K562 (cell line): ENCODE data around the gene IFNGR1. TPM values are rescaled to one million over a fixed set of nuclear protein-coding genes. Genes with fewer than 3 reads are reported as not detected.

Source experiments
- ATAC-seq: fragments of 200-7000 bp; cut with Tn5 transposase; 3 replicates; pipeline ENCODE4 v1.9.1; 2020; ENCODE audit warnings: moderate library complexity
- BruUV-seq: library from RNA; stranded (reverse); fragments of 400-500 nt; replicated peaks from 2 replicates; lab custom pipeline; 2021; lab: Mats Ljungman, UMichigan
- CTCF ChIA-PET: fragments of 300-600 bp; formaldehyde crosslinking; extraction: SDS; loops from one replicate; lab custom pipeline; 2021; ENCODE audit warnings: low intra/inter-chr PET ratio; lab: Yijun Ruan, JAX
- POLR2A ChIA-PET: fragments of 300-600, 350-650 bp; sonication (Branson Sonifier 250); formaldehyde crosslinking; extraction: SDS; loops from one replicate; lab custom pipeline; 2021; ENCODE audit warnings: antibody characterized with exemption, inconsistent platforms; lab: Yijun Ruan, JAX
- DNase-seq, 4 experiments: peaks; one replicate each; pipeline versions ENCODE4 v3.0.0 to v3.0.0-alpha.2; 2011 to 2018; ENCODE audit warnings: low spot score in 3 of 4, mixed read lengths in 3 of 4; ENCODE audit errors: extremely low read depth in 1 of 4
- FAIRE-seq: peaks from 2 replicates; lab custom pipeline; 2011; peaks lifted over from hg19 to GRCh38; lab: Jason Lieb, UNC
- H2AFZ ChIP-seq: 2 replicates; pipeline ENCODE4 v1.6.0; 2011; ENCODE audit warnings: low read depth, low read length, control low read depth, inconsistent platforms
- H3K27ac ChIP-seq: fragments of 200-600 bp; 3 replicates; pipeline ENCODE4 v1.8.0; 2011; ENCODE audit warnings: low read depth, mild to moderate bottlenecking, control low read depth, inconsistent platforms, low read length, moderate library complexity, mixed read lengths; ENCODE audit errors: extremely low read depth
- H3K27me3 ChIP-seq, 2 experiments: fragments of 300-600 bp in 1 of 2; 2 replicates in 1 of 2; 3 replicates in 1 of 2; pipeline versions ENCODE4 v1.6.0 to v1.8.0; 2011; ENCODE audit warnings: inconsistent platforms in 2 of 2, low read length in 2 of 2, mild to moderate bottlenecking in 1 of 2, mixed read lengths in 1 of 2, moderate library complexity in 1 of 2; ENCODE audit not compliant: control insufficient read depth in 2 of 2, insufficient read depth in 2 of 2
- H3K36me3 ChIP-seq: fragments of 300-600 bp; 3 replicates; pipeline ENCODE4 v1.8.0; 2011; ENCODE audit warnings: mild to moderate bottlenecking, low read length, inconsistent platforms; ENCODE audit not compliant: control insufficient read depth, insufficient read depth
- H3K4me1 ChIP-seq, 2 experiments: fragments of 200-600 bp in 1 of 2; replicated peaks in 1 of 2; 2 replicates in 1 of 2; 3 replicates in 1 of 2; pipeline versions ENCODE4 v1.5.1 to v1.8.0; 2011; ENCODE audit warnings: inconsistent platforms in 2 of 2, low read length in 2 of 2, mild to moderate bottlenecking in 1 of 2, mixed read lengths in 1 of 2, moderate library complexity in 1 of 2; ENCODE audit not compliant: control insufficient read depth in 2 of 2, insufficient read depth in 2 of 2
- H3K4me2 ChIP-seq: 2 replicates; pipeline ENCODE4 v1.6.1; 2011; ENCODE audit warnings: low read length, control low read depth, inconsistent platforms, mixed read lengths; ENCODE audit not compliant: insufficient read depth
- H3K4me3 ChIP-seq: fragments of 200-600 bp; sonication (generic), shearing (Covaris generic); 2 replicates; pipeline ENCODE4 v1.5.1; 2016; ENCODE audit warnings: control low read depth, inconsistent platforms
- H3K79me2 ChIP-seq: fragments of 200-600 bp; 3 replicates; pipeline ENCODE4 v1.8.0; 2011; ENCODE audit warnings: low read length, inconsistent platforms; ENCODE audit not compliant: control insufficient read depth, insufficient read depth
- H3K9ac ChIP-seq, 2 experiments: 2 replicates each; pipeline versions ENCODE4 v1.6.0 to v1.6.1; 2011; ENCODE audit warnings: low read depth in 2 of 2, low read length in 2 of 2, control low read depth in 1 of 2, inconsistent platforms in 1 of 2, mild to moderate bottlenecking in 1 of 2, mixed read lengths in 1 of 2; ENCODE audit not compliant: insufficient read depth in 1 of 2
- H3K9me1 ChIP-seq: one replicate; pipeline ENCODE4 v1.6.0; 2011; ENCODE audit warnings: inconsistent platforms, mild to moderate bottlenecking, low read length, moderate library complexity; ENCODE audit not compliant: control insufficient read depth, insufficient read depth
- H3K9me3 ChIP-seq: replicated peaks from 2 replicates; pipeline ENCODE4 v1.5.1; 2011; ENCODE audit warnings: low read depth, low read length, inconsistent platforms; ENCODE audit not compliant: control insufficient read depth, insufficient read depth
- H4K20me1 ChIP-seq: replicated peaks from 2 replicates; pipeline ENCODE4 v1.6.1; 2011; ENCODE audit warnings: low read length, inconsistent platforms, mixed read lengths; ENCODE audit not compliant: control insufficient read depth, insufficient read depth
- AFF4 ChIP-seq: sonication (generic); formaldehyde crosslinking; IDR thresholded peaks from 2 replicates; pipeline ENCODE4 v1.8.0; 2023; ENCODE audit warnings: mild to moderate bottlenecking, missing genetic modification reagents
- CBX3 ChIP-seq, 2 experiments: IDR thresholded peaks; 1 replicate in 1 of 2; 2 replicates in 1 of 2; pipeline ENCODE4 v1.6.1; 2012; ENCODE audit warnings: inconsistent platforms in 2 of 2, low read length in 2 of 2, borderline replicate concordance in 1 of 2, control low read depth in 1 of 2
- CBX8 ChIP-seq: fragments of 200-600 bp; sonication (generic); IDR thresholded peaks from 2 replicates; pipeline ENCODE4 v1.6.1; 2012; ENCODE audit warnings: borderline replicate concordance, mixed run types, low read depth, mild to moderate bottlenecking, moderate library complexity, mixed read lengths, low read length, control low read depth, inconsistent platforms; ENCODE audit not compliant: poor library complexity, severe bottlenecking; ENCODE audit errors: extremely low read depth
- E2F6 ChIP-seq, 2 experiments: IDR thresholded peaks; 2 replicates each; pipeline ENCODE4 v1.6.1; 2011; ENCODE audit warnings: borderline replicate concordance in 1 of 2, control low read depth in 1 of 2, low read depth in 1 of 2, low read length in 1 of 2, mild to moderate bottlenecking in 1 of 2, mixed read lengths in 1 of 2, moderate library complexity in 1 of 2; ENCODE audit not compliant: insufficient read depth in 1 of 2, insufficient read length in 1 of 2, poor library complexity in 1 of 2, severe bottlenecking in 1 of 2; ENCODE audit errors: extremely low read depth in 1 of 2
- GTF2A2 ChIP-seq: IDR thresholded peaks from 2 replicates; pipeline ENCODE4 v1.6.1; 2016; ENCODE audit warnings: mild to moderate bottlenecking, missing genetic modification characterization, missing compliant biosample characterization
- KDM5B ChIP-seq: fragments of 200-600 bp; sonication (generic); IDR thresholded peaks from 2 replicates; pipeline ENCODE4 v1.6.1; 2012; ENCODE audit warnings: low read depth, mild to moderate bottlenecking, moderate library complexity, low read length, control low read depth, inconsistent platforms; ENCODE audit not compliant: insufficient replicate concordance
- PHTF2 ChIP-seq: fragments of 250-450 bp; sonication (Bioruptor Pico); IDR thresholded peaks from 2 replicates; pipeline ENCODE4 v1.5.0; 2021; ENCODE audit warnings: mild to moderate bottlenecking
- RFX1 ChIP-seq: fragments of 450-650 bp; IDR thresholded peaks from 2 replicates; pipeline ENCODE4 v1.6.1; 2016; ENCODE audit warnings: mild to moderate bottlenecking, moderate library complexity
- RHOXF2B ChIP-seq: fragments of 250-450 bp; sonication (Bioruptor Pico); conservative IDR thresholded peaks from 2 replicates; pipeline ENCODE4 v1.5.1; 2021
- SREBF2 ChIP-seq: sonication (generic); formaldehyde crosslinking; IDR thresholded peaks from 2 replicates; pipeline ENCODE4 v1.4.0; 2020; ENCODE audit warnings: mild to moderate bottlenecking, missing genetic modification reagents
- SRSF7 ChIP-seq: fragments of 200-400 bp; formaldehyde crosslinking; optimal IDR thresholded peaks from 2 replicates; pipeline ENCODE3; 2017; ENCODE audit warnings: mild to moderate bottlenecking, low read depth, low read length
- ZFPM2 ChIP-seq: fragments of 250-450 bp; sonication (Bioruptor Pico); IDR thresholded peaks from 2 replicates; pipeline ENCODE4 v1.5.1; 2022; ENCODE audit warnings: mild to moderate bottlenecking
- ZNF212 ChIP-seq: fragments of 450-650 bp; formaldehyde crosslinking; IDR thresholded peaks from 2 replicates; pipeline ENCODE4 v1.4.0; 2020; ENCODE audit warnings: mild to moderate bottlenecking
- in situ Hi-C: fragments of 300-500 bp; cut with MboI; formaldehyde crosslinking; loops from 4 replicates; pipeline ENCODE4 v1.15.0; 2018; ENCODE audit warnings: inconsistent platforms, mixed read lengths
- intact Hi-C: fragments of 100-400 bp; cut with micrococcal nuclease; formaldehyde crosslinking; loops from 2 replicates; pipeline ENCODE4 v1.14.2; 2022
- polyA plus RNA-seq, 8 experiments: library from polyadenylated mRNA; depleted of rRNA in 4 of 8; stranded (reverse) in 5 of 8; unstranded in 3 of 8; fragments of >200 nt; fragmentation: Nextera tagmentation in 2 of 8; fragmentation: Illumina TruSeq in 1 of 8; extraction: Ambion mirVana in 2 of 8; extraction: Trizol in 1 of 8; gene quantifications; 2 replicates each; pipeline versions ENCODE4 v1.2.1 to v1.2.3, GENCODE V29; 2011 to 2014; ENCODE audit warnings: inconsistent platforms in 1 of 8, missing spikeins in 1 of 8
- total RNA-seq, 7 experiments: library from RNA; depleted of rRNA in 6 of 7; stranded (reverse); fragments of >200 nt in 6 of 7; fragmentation: Illumina TruSeq in 2 of 7; extraction: Trizol in 2 of 7; gene quantifications; 2 replicates each; pipeline versions ENCODE4 v1.2.1 to v1.2.3, GENCODE V29; 2011 to 2021; ENCODE audit warnings: low replicate concordance in 1 of 7
- TF ChIP-seq, protein P1 (sequence below): fragments of 450-650 bp; IDR thresholded peaks from 2 replicates; pipeline ENCODE4 v1.7.0; 2016; ENCODE audit warnings: borderline replicate concordance

The IFNGR1 gene
- total and polyA plus RNA-seq, 9 of the 15 experiments (the other 6 are each of a cell fraction or from before 2014, with no cell fraction given): 14.7 to 47.0 (median 26.7) TPM

DNA sequence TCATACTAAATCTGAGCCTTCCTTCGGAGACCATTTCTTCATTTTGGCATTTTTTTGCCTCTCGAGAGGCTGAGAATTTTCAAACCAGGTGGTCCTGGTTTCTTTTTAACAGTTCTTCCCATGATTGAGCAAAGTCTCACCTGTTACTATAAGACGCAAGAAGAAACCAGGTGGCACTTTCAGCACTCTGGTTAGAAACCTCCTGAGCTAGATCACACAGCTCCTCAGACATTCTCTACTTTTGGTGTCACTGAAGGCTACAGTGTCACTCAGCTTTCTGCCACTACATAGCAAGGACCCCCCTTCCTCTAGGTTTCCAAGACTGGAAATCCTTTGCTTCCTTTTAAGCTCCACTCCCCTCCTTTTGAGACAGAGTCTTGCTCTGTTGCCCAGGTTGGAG, 7.3 kb downstream of the IFNGR1 start (continued):
- TF ChIP-seq E2F6 (IDR thresholded peaks at IDR 0.05; ENCODE audit: borderline replicate concordance in 1 of 2, extremely low read depth in 1 of 2, insufficient read depth in 1 of 2, insufficient read length in 1 of 2, low read depth in 1 of 2, low read length in 1 of 2, poor library complexity in 1 of 2, severe bottlenecking in 1 of 2) (no peak), ZNF212 (CRISPR knock-in tag) (no peak), PHTF2 (CRISPR knock-in tag) (no peak), KDM5B (no peak)

GRCh38 chr6:137210903-137211302, 8.3 kb downstream of the IFNGR1 start:
- peaks cover 13% of the 10 kb centered on the region; the same call in 2 of the 3 replicates for H3K36me3 ChIP-seq
- intact Hi-C loops: no loop called here
- POLR2A ChIA-PET: no interaction called here
- H4K20me1 ChIP-seq: no peaks in the 10 kb centered on the region
- in situ Hi-C loops: no loop called here
- peaks cover 60% of the 10 kb centered on the region for H3K79me2 ChIP-seq
- no peaks in the 10 kb centered on the region for H3K9me1 ChIP-seq
- CTCF ChIA-PET: no interaction called here
- TF ChIP-seq ZFPM2 (CRISPR knock-in tag) (no peak), GTF2A2 (tag) (no peak), SRSF7 (no peak), RFX1 (no peak), RHOXF2B (CRISPR knock-in tag) (no peak), AFF4 (CRISPR knock-in tag) (no peak), CBX8 (no peak), CBX3 (IDR thresholded peaks at IDR 0.05; ENCODE audit: borderline replicate concordance in 1 of 2, low read length in 2 of 2) (no peak), SREBF2 (CRISPR knock-in tag) (no peak)
- TF ChIP-seq, protein P1, sequence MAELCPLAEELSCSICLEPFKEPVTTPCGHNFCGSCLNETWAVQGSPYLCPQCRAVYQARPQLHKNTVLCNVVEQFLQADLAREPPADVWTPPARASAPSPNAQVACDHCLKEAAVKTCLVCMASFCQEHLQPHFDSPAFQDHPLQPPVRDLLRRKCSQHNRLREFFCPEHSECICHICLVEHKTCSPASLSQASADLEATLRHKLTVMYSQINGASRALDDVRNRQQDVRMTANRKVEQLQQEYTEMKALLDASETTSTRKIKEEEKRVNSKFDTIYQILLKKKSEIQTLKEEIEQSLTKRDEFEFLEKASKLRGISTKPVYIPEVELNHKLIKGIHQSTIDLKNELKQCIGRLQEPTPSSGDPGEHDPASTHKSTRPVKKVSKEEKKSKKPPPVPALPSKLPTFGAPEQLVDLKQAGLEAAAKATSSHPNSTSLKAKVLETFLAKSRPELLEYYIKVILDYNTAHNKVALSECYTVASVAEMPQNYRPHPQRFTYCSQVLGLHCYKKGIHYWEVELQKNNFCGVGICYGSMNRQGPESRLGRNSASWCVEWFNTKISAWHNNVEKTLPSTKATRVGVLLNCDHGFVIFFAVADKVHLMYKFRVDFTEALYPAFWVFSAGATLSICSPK: no peak
- H3K9ac ChIP-seq: no peak overlapping the region
- no peak for ATAC-seq
- no TSS peak for BruUV-seq
- peaks cover 6% of the 10 kb centered on the region for H3K9me3 ChIP-seq
- no peak overlapping the region for H2AFZ ChIP-seq
- peaks cover 0 to 10% of the 10 kb centered on the region in 2 experiments; a peak in 3 of 5 replicates for H3K4me1 ChIP-seq
- no peaks in the 10 kb centered on the region for H3K27me3 ChIP-seq
- no peak overlapping the region for H3K27ac ChIP-seq
- DNase-seq: no peak
- H3K4me2 ChIP-seq: no peak overlapping the region
- no peak overlapping the region for H3K4me3 ChIP-seq
- no peak for FAIRE-seq
